Natural killer cell (primary cell): ENCODE results near the gene PLEKHG4B. TPM values are rescaled to one million over a fixed set of nuclear protein-coding genes. Genes with fewer than 3 reads are reported as not detected.
A peak's percentile ranks its signal among the peaks of the same experiment; 100 is the strongest.

Experiments
- ATAC-seq, 3 donors: fragments of 150-1000 bp in 2 of 3; fragments of 200-7000 bp in 1 of 3; cut with Tn5 transposase; 1 replicate in 1 of 3; 2 replicates in 2 of 3; pipeline ENCODE4 v1.10.0; 2021; ENCODE audit warnings: mild to moderate bottlenecking in 2 of 3, moderate library complexity in 2 of 3
- DNase-seq, 2 donors: peaks; one replicate each; pipeline versions ENCODE4 v3.0.0 to v3.0.0-alpha.2; 2013 to 2021; ENCODE audit warnings: mixed read lengths in 1 of 2
- H3K27ac ChIP-seq: one replicate; pipeline ENCODE4 v1.5.1; 2013; ENCODE audit warnings: mild to moderate bottlenecking, low read length
- H3K27me3 ChIP-seq: one replicate; pipeline ENCODE4 v1.6.1; 2013; ENCODE audit warnings: low read length; ENCODE audit not compliant: control insufficient read depth, insufficient read depth
- H3K36me3 ChIP-seq: one replicate; pipeline ENCODE4 v1.6.1; 2013; ENCODE audit warnings: low read length; ENCODE audit not compliant: control insufficient read depth, insufficient read depth
- H3K4me1 ChIP-seq: one replicate; pipeline ENCODE4 v1.6.1; 2013; ENCODE audit warnings: low read length; ENCODE audit not compliant: control insufficient read depth, insufficient read depth
- H3K4me3 ChIP-seq: one replicate; pipeline ENCODE4 v1.5.1; 2013; ENCODE audit warnings: low read length
- H3K9me3 ChIP-seq: one replicate; pipeline ENCODE4 v1.6.1; 2013; ENCODE audit warnings: low read length; ENCODE audit not compliant: control insufficient read depth, insufficient read depth
- H3K27ac Mint-ChIP-seq, 2 donors: one replicate each; pipeline ENCODE4 v1.8.0; 2022; ENCODE audit warnings: mild to moderate bottlenecking in 2 of 2, mixed read lengths in 2 of 2, moderate library complexity in 1 of 2
- H3K27me3 Mint-ChIP-seq, 2 donors: one replicate each; pipeline ENCODE4 v1.8.0; 2022; ENCODE audit warnings: low read depth in 2 of 2, mixed read lengths in 2 of 2
- H3K36me3 Mint-ChIP-seq: one replicate; pipeline ENCODE4 v1.8.0; 2022; ENCODE audit warnings: mixed read lengths
- H3K4me1 Mint-ChIP-seq, 2 donors: one replicate each; pipeline ENCODE4 v1.8.0; 2022; ENCODE audit warnings: mixed read lengths in 2 of 2
- H3K4me3 Mint-ChIP-seq: one replicate; pipeline ENCODE4 v1.8.0; 2022; ENCODE audit warnings: mild to moderate bottlenecking, moderate library complexity, mixed read lengths
- H3K9me3 Mint-ChIP-seq, 2 donors: one replicate each; pipeline ENCODE4 v1.8.0; 2022; ENCODE audit warnings: mixed read lengths in 2 of 2
- WGBS: methylation state at CpG from one replicate; pipeline ENCODE4 v1.1.7; 2013; ENCODE audit warnings: missing lambda C conversion rate; ENCODE audit not compliant: insufficient coverage; 5-methylcytosine and 5-hydroxymethylcytosine counted together
- intact Hi-C: fragments of 100-400 bp; cut with micrococcal nuclease; formaldehyde crosslinking; loops from one replicate; pipeline ENCODE4 v1.14.2; 2022
- total RNA-seq, 4 donors: library from RNA; stranded (reverse); fragments of 120-200 nt in 1 of 4; gene quantifications; one replicate each; pipeline versions ENCODE4 v1.2.3 to v1.2.4, GENCODE V29; 2013 to 2022
- TF ChIP-seq, protein P1 (sequence below): fragments of 200-600 bp; IDR thresholded peaks from one replicate; pipeline ENCODE4 v1.8.0; 2022; ENCODE audit warnings: antibody characterized with exemption

PLEKHG4B gene
- total RNA-seq, 3 donors from 2014 or later (not counting 1 experiment from before 2014, with no cell fraction given): 0.07 TPM; not detected in 2

DNA sequence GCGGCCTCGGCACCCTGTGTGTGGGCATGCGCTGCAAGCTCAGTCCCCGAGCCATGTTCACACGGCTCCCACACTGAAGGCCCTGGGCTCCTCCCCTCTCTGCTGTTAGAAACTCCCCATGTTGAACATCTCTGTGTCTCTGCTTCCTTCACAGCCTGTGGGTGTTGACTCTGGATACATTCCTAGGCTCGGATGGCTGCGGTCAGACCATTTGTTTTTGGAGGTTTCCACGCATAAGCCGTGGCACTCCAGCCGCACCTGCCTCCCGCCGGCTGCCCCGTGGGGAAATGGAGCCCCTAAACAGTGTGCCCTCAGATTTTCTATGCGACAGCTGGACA lies 68.2 kb downstream of the PLEKHG4B start:
- no peak overlapping the region for H3K27ac Mint-ChIP-seq
- 90% methylated on average over 14 of the region's 14 CpGs for WGBS
- TF ChIP-seq, protein P1, sequence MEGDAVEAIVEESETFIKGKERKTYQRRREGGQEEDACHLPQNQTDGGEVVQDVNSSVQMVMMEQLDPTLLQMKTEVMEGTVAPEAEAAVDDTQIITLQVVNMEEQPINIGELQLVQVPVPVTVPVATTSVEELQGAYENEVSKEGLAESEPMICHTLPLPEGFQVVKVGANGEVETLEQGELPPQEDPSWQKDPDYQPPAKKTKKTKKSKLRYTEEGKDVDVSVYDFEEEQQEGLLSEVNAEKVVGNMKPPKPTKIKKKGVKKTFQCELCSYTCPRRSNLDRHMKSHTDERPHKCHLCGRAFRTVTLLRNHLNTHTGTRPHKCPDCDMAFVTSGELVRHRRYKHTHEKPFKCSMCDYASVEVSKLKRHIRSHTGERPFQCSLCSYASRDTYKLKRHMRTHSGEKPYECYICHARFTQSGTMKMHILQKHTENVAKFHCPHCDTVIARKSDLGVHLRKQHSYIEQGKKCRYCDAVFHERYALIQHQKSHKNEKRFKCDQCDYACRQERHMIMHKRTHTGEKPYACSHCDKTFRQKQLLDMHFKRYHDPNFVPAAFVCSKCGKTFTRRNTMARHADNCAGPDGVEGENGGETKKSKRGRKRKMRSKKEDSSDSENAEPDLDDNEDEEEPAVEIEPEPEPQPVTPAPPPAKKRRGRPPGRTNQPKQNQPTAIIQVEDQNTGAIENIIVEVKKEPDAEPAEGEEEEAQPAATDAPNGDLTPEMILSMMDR: no peak
- no peak for DNase-seq
- no peaks in the 10 kb centered on the region for H3K9me3 Mint-ChIP-seq
- H3K27me3 Mint-ChIP-seq: peaks cover 7 to 19% of the 10 kb centered on the region in 2 donors
- H3K4me1 Mint-ChIP-seq: no peaks in the 10 kb centered on the region
- intact Hi-C loops: no loop called here
- ATAC-seq: no peak
- Histone ChIP-seq H3K36me3 (no peaks in the 10 kb centered on the region), H3K4me3 (no peak overlapping the region), H3K27ac (no peak overlapping the region), H3K4me1 (no peaks in the 10 kb centered on the region), H3K27me3 (no peaks in the 10 kb centered on the region), H3K9me3 (no peaks in the 10 kb centered on the region)
- H3K36me3 Mint-ChIP-seq: no peaks in the 10 kb centered on the region
- no peak overlapping the region for H3K4me3 Mint-ChIP-seq

DNA sequence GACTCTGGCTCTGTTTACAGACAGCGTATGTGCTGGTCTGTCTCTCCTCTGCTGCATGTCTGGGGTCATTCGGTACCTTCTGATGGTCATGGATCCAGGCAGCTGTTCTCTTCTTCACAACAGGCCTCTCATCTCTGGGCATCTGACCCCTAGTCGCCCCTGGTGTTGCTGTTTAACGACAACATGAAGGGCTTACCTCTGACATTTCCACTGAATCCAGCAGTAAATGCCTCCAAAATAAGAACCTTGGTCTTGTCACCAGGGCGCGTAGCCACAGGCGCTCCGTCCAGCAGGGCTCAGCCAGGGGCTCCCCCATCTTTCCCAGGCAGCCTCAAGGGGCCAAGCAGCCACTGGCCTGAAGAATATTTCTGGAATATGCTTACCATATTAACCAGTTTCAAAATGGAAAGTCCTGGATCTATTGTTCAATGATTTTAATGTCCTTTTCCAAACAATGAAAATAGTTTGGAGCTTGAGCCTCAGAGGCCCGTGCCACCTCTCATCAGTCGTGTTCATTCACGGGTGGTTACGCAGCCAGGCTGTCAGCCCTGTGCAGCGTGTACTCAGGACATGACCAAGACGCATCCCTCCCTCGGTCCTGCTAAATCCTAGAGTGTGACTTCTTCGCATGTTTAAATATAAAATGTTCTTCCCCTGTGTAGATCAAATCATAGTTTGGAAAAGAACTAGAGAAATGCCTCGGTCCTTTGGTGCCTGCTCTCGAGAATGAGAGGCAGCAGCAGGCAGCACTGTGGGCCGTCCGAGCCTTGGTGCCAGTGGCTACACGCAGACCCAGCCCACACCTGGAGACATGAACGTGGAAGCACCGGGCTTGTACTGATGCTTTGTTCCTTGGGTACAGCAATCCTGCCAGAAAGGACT lies 69.2 kb downstream of the PLEKHG4B start:
- Mint-ChIP-seq H3K36me3 (no peaks in the 10 kb centered on the region), H3K9me3 (no peaks in the 10 kb centered on the region), H3K4me3 (no peak overlapping the region), H3K27me3 (peaks cover 7 to 19% of the 10 kb centered on the region in 2 donors), H3K4me1 (no peaks in the 10 kb centered on the region), H3K27ac (no peak overlapping the region)
- ATAC-seq (no peak), DNase-seq (no peak)
- TF ChIP-seq, protein P1: no peak
- Histone ChIP-seq H3K27ac (no peak overlapping the region), H3K4me3 (no peak overlapping the region), H3K9me3 (no peaks in the 10 kb centered on the region), H3K27me3 (no peaks in the 10 kb centered on the region), H3K4me1 (no peaks in the 10 kb centered on the region), H3K36me3 (no peaks in the 10 kb centered on the region)
- WGBS: 89% methylated on average over 23 of the region's 23 CpGs
- intact Hi-C loops: no loop called here

DNA sequence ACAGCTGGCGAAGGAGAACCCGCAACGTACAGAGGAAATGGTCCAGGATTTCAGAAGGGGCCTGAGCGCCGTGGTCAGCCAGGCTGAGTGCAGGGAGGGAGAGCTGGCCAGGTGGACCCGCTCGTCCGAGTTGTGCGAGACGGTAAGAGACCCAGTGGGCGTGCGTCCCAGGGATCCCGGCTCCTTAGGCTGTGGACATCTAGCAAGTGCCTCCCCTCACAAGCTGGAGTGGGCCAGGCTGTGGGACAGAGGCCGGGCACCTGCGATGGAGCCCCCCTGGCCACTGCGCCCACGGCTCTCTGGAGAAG lies 69.8 kb downstream of the PLEKHG4B start:
- no peaks in the 10 kb centered on the region for H3K36me3 ChIP-seq
- Mint-ChIP-seq H3K27ac (no peak overlapping the region), H3K9me3 (no peaks in the 10 kb centered on the region), H3K4me3 (no peak overlapping the region), H3K4me1 (no peaks in the 10 kb centered on the region), H3K36me3 (no peaks in the 10 kb centered on the region), H3K27me3 (peaks cover 7 to 19% of the 10 kb centered on the region in 2 donors)
- H3K4me3 ChIP-seq: no peak overlapping the region
- TF ChIP-seq, protein P1: no peak
- intact Hi-C loops: no loop called here
- no peaks in the 10 kb centered on the region for H3K9me3 ChIP-seq
- 95% methylated on average over 17 of the region's 17 CpGs for WGBS
- H3K27me3 ChIP-seq: no peaks in the 10 kb centered on the region
- no peak overlapping the region for H3K27ac ChIP-seq
- no peaks in the 10 kb centered on the region for H3K4me1 ChIP-seq
- ATAC-seq (peak in 1 of 3 donors; percentile 38), DNase-seq (no peak)

DNA sequence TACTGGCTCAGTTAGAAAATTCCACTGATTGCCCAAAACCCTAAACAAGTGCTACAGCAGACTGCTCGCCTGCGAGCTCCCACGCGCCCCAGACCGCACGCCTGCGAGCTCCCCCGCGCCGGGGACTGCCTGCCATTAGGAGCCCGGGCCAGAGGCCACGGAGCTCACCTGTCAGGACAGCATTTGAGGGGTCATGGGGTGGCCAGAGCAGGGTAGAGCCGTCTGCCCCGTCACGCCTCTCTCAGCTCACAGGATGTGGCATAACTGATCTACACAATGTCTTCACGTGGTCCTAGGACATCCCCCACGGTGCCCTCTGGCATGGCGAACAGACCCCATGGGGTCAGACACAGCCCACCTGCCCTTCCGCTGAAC lies 70.2 kb downstream of the PLEKHG4B start:
- H3K9me3 ChIP-seq: no peaks in the 10 kb centered on the region
- H3K4me1 ChIP-seq: no peaks in the 10 kb centered on the region
- H3K27me3 ChIP-seq: no peaks in the 10 kb centered on the region
- DNase-seq (no peak), ATAC-seq (peak in 1 of 3 donors; percentile 19)
- Mint-ChIP-seq H3K27ac (no peak overlapping the region), H3K36me3 (no peaks in the 10 kb centered on the region), H3K4me3 (no peak overlapping the region), H3K9me3 (no peaks in the 10 kb centered on the region), H3K27me3 (peaks cover 7 to 19% of the 10 kb centered on the region in 2 donors), H3K4me1 (no peaks in the 10 kb centered on the region)
- no peak overlapping the region for H3K4me3 ChIP-seq
- no peak overlapping the region for H3K27ac ChIP-seq
- WGBS: 84% methylated on average over 19 of the region's 19 CpGs
- intact Hi-C loops: no loop called here
- H3K36me3 ChIP-seq: no peaks in the 10 kb centered on the region
- TF ChIP-seq, protein P1: no peak
